Inflammatory macrophage treated with lipopolysaccharide for 4 hours (primary cell): Measurements from ENCODE around the gene KIF22.
"Not testable (repeated sequence)": the region's sequence is repeated elsewhere in the genome, so short reads cannot be mapped to it uniquely, and the experiment has no call there.

Experiments
- DNase-seq: peaks from one replicate; pipeline ENCODE4 v3.0.0-alpha.2; 2020

KIF22 gene

GRCh38 chr16:29815793-29816693 is 25.5 kb downstream of the KIF22 start, which contains the start of gene PAGR1:
Gene PAGR1, plus strand, starts transcription at chr16:29816152. Its CDS starts 374 bp downstream, at chr16:29816526.
- DNase-seq, result peak; percentile 99

- peak; percentile 70 for DNase-seq
Observed at GRCh38 chr16:29816694-29817441, 26.3 kb downstream of the KIF22 start.

DNA sequence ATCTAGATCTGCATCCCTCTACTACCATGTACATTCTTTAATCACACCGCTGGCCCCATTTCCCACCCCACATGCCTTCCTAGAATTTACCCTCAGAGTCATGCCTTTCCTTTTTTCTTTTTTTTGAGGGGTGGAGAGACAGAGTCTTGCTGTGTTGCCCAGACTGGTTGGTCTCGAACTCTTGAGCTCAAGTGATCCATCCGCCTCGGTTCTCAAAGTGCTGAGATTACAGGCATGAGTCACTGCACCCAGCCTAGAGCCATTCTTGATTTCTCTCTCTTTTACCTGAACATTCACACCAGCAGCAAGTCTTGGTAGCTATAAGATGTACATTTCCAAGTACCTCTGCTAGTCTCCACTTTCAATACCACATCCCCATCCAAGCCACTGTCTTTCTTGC is 27.5 kb downstream of the KIF22 start:
- no peak for DNase-seq

GRCh38 chr16:29819506-29819905 is 29.0 kb downstream of the KIF22 start:
- DNase-seq, result no peak

DNA sequence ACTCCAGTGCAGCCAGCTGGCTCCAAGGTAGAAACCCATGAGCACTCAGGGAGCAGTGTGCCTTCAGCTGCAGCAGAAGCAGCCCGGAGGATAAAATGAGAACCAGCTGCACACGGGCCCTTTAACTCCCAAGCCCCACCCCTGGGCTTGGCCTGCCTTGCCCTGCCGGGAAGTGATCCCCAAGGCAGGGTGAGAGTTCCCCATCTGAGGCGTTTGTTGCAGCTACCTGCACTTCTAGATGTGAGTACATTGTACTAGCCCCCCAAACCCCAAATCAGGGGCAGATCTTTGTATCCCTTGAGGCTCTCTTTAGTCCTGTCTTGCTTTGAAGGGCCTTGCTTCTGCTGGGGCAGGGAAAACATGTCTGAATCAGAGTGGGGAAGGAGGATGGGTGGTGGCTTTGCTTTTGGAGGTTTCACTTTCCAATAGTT is 29.7 kb downstream of the KIF22 start, which contains the start of gene MVP:
MVP (plus strand) TSS at position 192 of the 431 bp plus-strand sequence. CDS start 10,088 bp downstream, outside the sequence.
- DNase-seq, result peak; percentile 80

GRCh38 chr16:29820730-29821642 is 30.4 kb downstream of the KIF22 start:
- peak; percentile 72 for DNase-seq

DNA sequence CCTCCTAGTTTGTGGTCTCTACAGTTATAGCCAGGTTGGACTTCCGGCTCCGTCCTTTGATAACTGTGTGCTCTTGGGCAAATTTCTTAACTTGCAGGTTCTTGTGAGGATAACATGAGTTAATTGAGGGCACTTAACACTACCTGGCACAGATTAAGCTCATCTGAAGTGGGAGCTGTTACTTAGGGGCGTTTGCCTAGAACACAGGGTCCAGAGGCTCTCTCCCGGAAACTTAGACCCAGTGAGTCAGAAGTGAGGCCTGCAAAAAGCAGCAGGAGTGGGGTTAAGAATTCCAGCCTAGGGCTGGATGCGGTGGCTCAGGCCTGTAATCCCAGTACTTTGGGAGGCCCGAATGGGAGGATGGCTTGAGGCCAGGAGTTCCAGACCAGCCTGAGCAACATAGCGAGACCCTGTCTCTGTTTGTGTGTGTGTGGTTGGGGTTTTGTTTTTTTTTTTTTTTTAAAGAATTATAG is 31.1 kb downstream of the KIF22 start:
- no peak for DNase-seq

- no peak for DNase-seq
Observed at GRCh38 chr16:29824589-29825144, 34.1 kb downstream of the KIF22 start.

GRCh38 chr16:29825145-29826044 is 34.8 kb downstream of the KIF22 start:
- no peak for DNase-seq

DNA sequence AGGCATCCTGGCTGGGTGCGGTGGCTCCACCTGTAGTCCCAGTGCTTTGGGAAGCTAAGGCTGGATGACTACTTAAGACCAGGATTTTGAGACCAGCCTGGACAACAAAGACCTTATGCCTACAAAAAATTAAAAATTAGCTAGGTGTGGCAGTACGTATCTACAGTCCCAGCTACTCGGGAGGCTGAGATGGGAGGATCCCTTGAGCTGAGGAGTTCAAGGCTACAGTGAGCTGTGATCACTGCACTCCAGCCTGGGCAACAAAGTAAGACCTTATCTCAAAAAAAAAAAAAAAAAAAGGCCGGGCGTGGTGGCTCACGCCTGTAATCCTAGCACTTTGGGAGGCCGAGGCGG is 35.8 kb downstream of the KIF22 start:
- DNase-seq, result no peak

DNA sequence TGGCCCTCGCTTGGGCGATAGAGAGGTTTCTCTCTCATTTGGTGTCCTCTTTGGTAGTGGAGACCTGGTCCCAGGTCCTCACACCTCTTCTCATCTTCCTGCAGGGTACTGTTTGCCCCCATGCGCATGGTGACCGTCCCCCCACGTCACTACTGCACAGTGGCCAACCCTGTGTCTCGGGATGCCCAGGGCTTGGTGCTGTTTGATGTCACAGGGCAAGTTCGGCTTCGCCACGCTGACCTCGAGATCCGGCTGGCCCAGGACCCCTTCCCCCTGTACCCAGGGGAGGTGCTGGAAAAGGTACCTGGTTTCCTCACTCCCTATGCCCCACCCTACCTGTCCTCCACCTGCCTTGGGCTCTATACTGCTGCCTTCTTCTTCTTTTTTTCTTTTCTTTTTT is 40.2 kb downstream of the KIF22 start:
- no peak for DNase-seq

DNA sequence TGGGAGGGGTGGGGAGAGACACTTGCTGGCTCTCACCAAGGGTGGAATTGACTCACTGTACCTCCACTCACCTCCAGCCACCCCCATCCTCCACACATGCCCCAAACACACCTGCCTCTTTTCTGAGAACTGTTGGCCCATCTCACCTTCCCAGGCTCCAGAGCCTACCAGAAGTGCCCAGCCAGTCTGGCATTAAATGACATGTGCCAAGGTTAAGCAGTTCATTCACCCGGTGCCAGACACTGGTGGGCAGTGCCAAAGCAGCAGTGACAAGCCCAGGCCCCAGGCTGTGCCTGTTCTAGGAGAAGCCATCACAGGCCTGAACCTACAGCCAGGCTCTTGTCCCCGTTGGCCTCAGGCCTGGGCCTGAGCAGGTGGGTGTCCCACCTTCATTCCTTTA is 40.9 kb downstream of the KIF22 start:
- no peak for DNase-seq

GRCh38 chr16:29833219-29833618 is 42.7 kb downstream of the KIF22 start:
- not testable (repeated sequence) for DNase-seq

- no peak for DNase-seq
Observed at GRCh38 chr16:29834079-29834478, 43.5 kb downstream of the KIF22 start.

- no peak for DNase-seq
Observed at GRCh38 chr16:29835926-29836325, 45.4 kb downstream of the KIF22 start.

DNA sequence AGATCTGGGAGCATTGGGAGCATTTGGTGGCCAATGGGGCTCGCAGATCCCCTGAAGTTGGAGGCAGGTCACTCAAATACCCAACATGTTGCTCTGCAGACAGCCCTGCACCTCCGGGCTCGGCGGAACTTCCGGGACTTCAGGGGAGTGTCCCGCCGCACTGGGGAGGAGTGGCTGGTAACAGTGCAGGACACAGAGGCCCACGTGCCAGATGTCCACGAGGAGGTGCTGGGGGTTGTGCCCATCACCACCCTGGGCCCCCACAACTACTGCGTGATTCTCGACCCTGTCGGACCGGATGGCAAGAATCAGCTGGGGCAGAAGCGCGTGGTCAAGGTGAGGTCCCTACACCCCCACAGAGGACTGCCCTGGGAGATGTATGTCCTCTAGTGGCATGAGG is 46.1 kb downstream of the KIF22 start:
- no peak for DNase-seq

- DNase-seq, result no peak
Observed at GRCh38 chr16:29837841-29838240, 47.3 kb downstream of the KIF22 start.

GRCh38 chr16:29839822-29840221 is 49.3 kb downstream of the KIF22 start:
- no peak for DNase-seq

DNA sequence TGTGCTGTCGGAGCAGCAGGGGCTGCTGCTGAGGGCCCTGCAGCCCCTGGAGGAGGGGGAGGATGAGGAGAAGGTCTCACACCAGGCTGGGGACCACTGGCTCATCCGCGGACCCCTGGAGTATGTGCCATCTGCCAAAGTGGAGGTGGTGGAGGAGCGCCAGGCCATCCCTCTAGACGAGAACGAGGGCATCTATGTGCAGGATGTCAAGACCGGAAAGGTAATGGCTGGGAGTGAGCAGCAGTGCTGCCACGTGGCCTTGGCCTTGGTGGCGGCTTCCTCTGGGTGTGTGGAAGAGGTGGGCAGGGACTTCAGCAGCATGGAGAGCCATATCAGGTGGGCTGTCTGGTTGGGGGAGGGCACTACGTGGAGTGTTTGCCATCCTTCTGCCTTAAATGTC is 49.7 kb downstream of the KIF22 start:
- no peak for DNase-seq

DNA sequence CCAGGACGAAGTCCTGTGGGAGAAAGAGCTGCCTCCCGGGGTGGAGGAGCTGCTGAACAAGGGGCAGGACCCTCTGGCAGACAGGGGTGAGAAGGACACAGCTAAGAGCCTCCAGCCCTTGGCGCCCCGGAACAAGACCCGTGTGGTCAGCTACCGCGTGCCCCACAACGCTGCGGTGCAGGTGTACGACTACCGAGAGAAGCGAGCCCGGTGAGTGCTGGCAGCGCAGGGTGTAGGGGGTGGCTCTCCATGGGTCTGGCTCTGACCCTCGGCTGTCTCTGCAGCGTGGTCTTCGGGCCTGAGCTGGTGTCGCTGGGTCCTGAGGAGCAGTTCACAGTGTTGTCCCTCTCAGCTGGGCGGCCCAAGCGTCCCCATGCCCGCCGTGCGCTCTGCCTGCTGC is 51.1 kb downstream of the KIF22 start:
- DNase-seq, result no peak

- DNase-seq, result no peak
Observed at GRCh38 chr16:29842732-29843346, 52.3 kb downstream of the KIF22 start.
